HG03064 (cell line): ENCODE measurements around the gene LRRC3.
"Not testable (repeated sequence)": the region's sequence is repeated elsewhere in the genome, so short reads cannot be mapped to it uniquely, and the experiment has no call there.

Experiments used
- ATAC-seq: cut with Tn5 transposase; IDR thresholded peaks from one replicate; pipeline ENCODE4 v1.9.1; 2021; ENCODE audit warnings: low read depth; ENCODE audit not compliant: unreplicated experiment

Gene LRRC3

DNA sequence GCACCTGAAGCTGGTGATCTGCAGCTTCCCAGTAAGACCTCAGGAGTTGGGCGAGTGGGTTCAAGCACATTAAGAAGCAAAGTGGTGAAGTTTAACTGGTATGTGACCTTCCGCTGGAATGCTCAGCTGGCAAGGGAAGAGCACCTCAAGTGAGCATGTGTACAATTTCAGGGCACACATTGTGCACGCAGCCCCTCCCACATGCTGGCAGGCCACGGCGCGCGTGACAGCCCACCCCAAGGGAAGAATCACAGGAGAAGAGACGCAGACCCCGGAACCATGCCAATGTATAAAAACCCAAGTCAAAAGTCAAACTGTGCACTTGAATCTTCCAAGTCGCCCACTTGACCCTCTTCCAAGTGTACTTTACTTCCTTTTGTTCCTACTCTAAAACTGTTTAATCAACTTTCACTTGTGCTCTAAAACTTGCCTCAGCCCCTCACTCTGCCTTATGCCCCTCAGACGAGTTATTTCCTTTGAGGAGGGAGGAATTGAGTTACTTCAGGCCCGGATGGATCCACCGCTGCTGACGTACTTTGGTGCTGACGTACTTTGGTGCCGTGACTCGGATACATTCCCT, 20.0 kb downstream of the LRRC3 start:
- no peak for ATAC-seq

GRCh38 chr21:44477131-44477530, 21.8 kb downstream of the LRRC3 start:
- no peak for ATAC-seq

GRCh38 chr21:44477712-44478111, 22.4 kb downstream of the LRRC3 start:
- ATAC-seq: no peak

DNA sequence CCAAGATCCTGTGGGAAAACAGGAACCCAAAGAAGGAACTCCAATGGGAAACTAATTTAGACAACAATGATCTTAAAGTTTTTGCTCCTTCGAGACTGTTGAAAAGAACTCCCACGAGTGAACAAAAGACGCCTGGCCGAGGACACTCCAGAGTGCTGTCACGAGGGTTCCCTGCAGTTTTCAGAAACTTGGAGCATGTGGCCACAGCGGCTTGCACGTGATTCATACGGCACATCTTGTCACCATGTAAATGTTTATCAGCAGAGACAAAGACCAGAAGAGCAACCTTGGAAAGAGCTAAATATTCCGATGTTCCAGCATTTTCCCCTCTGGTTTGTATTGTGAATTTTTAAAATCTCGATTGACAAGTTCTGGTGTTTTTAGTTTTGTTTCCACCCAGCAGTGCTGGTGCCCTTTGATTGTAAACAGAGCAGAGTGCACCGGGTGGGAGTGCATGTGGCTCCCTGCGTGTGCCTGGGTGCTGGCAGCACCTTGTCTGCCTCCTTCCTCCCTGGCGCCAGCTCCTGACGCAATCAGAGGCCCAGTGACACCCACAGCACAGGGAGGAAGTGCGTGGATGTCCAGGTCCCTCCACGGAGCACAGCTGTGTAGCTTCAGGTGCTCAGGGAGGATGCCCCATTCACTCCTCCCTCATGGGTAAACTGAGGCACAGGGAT, 23.0 kb downstream of the LRRC3 start:
- ATAC-seq: no peak

- no peak for ATAC-seq
Observed at GRCh38 chr21:44478801-44479167, 23.5 kb downstream of the LRRC3 start.

- ATAC-seq: not testable (repeated sequence)
Observed at GRCh38 chr21:44479556-44480199, 24.4 kb downstream of the LRRC3 start.

- no peak for ATAC-seq
Observed at GRCh38 chr21:44480200-44481053, 25.1 kb downstream of the LRRC3 start.

DNA sequence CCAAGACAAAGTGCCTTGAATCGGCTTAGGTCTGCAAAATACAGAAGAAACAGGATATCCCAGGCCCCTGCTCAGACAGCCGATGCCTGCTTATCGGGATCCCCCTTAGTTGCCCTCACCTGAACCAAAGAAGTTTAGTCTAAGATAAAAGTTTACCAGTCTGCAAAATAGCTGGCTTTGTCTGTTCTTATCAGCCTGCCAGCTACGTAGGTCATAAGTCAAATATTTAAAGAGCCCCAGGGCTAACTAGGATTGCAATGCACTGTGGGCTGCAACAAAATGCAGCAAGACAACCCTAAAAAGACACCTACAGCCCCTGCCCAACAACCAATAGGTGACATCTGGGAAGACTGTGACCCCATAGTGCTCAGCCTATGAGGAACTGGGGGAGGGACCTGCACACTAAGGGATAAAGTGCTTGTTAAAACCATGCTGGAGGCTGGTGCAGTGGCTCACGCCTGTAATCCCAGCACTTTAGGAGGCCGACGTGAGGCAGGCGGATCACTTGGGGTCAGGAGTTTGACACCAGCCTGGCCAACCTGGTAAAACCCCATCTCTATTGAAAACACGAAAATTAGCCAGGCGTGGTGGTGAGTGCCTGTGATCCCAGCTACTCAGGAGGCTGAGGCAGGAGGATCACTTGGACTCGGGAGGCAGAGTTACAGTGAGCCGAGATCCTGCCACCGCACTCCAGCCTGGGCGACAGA, 27.4 kb downstream of the LRRC3 start:
- ATAC-seq: no peak

DNA sequence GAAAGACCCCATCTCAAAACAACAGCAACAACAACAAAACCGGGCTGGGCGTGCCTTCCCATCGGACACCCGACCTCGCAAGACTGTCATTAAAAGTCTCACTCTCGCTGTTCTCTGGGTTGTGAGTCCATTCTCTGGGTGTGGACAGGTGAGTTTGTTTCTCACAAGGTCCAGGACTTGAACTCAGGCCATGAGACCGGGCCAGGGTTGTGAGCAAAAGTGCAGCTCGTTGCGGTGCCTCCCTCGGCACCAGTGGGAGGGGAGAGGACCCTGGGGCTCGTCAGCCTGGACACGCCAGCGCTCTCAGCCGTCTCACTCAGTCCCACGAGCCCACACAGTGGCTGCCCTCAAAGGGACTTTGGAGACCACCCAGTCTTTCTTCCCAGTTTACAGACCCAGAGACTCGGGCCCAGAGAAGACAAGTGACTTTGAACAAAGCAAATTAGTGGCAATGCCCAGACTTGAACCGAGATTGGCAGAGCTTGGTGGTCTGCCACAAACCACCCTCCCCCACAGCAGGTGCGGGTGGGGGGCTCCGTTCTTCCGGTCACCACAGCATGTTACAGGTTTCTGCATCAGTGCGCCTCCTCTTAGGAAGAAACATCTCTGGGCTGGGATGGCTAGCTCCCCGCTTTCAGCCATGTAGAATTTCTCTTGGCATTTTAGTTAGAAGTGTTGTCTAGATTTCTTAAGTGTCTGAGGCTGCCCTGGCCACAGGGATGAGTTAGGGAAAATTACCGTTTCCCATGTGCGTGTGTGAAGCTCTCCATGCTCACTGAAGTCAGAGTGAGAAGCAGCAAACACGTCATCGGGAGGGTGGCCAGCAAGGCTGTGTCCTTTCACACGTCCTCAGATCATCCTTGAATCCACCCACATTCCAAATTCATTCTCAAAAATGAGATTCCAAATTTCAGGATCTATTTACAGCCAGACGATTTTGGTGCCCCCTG, 28.3 kb downstream of the LRRC3 start:
- no peak for ATAC-seq

DNA sequence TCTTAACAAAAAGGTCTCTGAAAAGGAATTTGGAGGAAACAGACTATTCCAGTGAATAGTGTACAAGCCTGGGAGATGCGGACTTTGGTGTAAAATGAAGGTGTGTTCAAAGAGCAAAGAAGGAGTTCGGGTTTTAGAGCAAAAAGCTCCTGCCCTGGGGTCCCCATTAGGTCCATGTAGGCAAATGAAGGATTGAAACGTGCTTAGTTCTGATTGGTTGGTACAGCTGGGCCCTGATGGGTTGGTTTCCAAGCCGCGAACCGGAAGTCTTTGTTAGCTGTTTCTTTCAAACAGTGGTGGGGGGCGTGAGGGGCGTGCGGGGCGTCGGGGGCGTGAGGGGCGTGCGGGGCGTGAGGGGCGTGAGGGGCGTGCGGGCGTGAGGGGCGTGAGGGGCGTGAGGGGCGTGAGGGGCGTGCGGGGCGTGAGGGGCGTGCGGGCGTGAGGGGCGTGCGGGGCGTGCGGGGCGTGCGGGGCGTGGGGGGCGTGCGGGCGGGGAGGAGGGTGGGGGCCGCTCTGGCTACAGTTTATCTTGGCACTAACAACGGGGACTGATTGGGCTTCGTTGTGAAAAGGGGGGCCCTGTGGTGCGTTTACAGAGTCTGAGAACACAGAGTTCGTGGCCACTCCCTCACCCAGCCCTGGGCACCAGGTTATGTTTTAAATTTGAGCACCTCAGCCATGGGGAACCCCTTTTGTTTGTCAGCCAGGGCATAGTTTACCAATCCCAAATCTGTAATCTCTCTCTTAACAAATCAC, 29.4 kb downstream of the LRRC3 start:
- no peak for ATAC-seq

- no peak for ATAC-seq
Observed at GRCh38 chr21:44485254-44485793, 30.0 kb downstream of the LRRC3 start.

- ATAC-seq: no peak
Observed at GRCh38 chr21:44485796-44486195, 30.5 kb downstream of the LRRC3 start.

GRCh38 chr21:44486302-44486701, 31.0 kb downstream of the LRRC3 start:
- ATAC-seq: no peak

- ATAC-seq: no peak
Observed at GRCh38 chr21:44487831-44488230, 32.5 kb downstream of the LRRC3 start.

GRCh38 chr21:44489962-44490361, 34.7 kb downstream of the LRRC3 start:
- ATAC-seq: no peak

DNA sequence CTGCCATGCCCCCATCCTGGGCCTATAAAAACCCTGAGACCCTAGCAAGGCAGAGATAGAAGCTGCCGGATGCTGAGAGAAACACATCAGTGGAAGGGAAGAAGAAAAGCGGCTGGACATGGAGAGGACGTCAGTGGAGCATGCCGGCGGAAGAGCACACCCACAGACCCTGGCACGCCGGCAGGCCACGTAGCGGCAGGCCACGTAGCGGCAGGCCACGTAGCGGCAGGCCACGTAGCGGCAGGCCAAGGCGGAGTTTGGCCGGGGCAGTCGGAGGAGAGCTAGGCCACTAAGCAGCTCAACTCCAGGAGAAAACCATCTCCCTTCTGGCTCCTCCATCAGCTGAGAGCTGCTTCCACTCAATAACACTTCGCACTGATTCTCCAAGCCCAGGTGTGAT, 35.1 kb downstream of the LRRC3 start:
- no peak for ATAC-seq

GRCh38 chr21:44490816-44491215, 35.5 kb downstream of the LRRC3 start:
- ATAC-seq: no peak

DNA sequence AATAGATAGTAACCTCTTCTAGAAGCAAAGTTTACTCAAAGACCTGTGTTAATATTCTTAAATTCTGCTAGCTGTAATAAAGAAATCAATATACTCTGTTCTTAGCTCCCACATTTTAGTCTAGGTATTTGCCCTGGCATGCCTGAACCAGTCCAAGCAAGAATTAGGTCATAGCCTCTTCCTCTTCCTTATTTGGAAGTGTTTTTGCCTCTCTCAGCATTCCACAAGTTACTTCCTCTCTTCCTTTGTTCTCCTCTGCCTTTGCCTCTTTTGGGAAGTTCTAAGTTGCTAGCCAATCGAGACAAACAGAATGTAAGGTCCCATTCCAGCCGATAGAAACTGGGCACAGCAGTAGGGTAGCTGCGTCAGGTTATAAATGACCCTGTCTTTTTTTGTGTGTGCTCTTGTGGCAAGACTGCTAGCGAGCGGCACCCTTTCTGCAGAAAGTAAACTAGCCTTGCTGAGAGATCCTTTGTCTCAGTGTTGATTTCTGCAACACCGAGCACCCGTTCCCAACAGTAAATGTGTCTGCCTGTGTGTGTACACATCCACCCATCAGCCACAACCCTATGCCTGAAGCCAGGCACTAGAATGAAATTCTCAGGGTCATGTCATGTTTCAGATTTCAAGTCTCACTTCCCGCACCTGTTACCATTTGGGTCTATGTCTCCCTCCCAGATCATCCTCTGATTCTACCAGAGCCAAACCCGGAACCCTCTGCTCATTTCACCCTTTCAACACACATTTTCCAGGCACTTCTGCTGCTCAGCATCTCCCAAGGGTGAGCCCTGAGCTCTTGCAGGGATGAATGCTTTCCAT, 37.5 kb downstream of the LRRC3 start:
- ATAC-seq: no peak
